ENCODE results near the gene PRR33.

Gene PRR33

DNA sequence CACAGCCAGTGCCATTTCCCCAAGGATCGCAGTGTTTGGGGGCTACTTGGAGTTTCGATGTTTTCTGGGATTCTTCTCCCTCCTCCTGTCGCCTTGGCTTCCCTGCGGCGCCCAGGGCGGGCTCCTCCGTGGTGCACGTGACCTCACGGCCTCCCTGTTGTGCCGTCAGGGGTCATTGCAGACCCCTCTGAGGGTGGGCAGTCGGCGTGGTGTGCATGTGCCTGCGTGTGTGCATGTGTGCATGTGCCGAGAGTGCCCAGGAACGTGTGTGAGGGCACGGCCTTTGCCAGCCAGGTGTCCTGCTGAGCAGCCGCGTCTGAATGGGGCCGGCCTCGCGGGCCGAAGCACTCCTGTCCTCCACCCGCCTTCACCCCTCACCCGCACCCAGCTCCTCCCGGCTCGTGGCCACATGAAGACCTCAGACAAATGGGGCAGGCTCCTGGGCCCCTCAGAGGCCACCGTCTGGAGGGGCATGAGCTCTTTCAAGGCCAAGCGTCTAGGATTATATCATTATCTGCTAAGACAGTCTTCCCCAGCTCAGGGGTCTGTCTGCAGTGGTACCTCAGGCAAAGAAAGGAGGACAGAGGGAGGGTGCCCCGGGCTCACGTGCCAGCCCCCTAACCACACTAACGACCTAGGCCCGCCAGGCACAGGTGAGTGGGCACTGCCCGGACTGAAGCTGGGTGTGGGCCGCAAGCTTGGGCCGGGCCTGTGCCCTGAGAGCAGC lies 46.1 kb upstream of the PRR33 start:
- H3K27ac ChIP-seq (ENCODE audit: low read depth, low read length): no peak overlapping the region
- no peaks in the 10 kb centered on the region for H3K9me3 ChIP-seq (ENCODE audit: control insufficient read depth, insufficient read depth, low read length)
- no peaks in the 10 kb centered on the region for H3K79me2 ChIP-seq (ENCODE audit: control insufficient read depth, low read length)
- no peaks in the 10 kb centered on the region for H3F3A ChIP-seq (ENCODE audit: control insufficient read depth, insufficient read depth)
- no peaks in the 10 kb centered on the region for H3K9me2 ChIP-seq (replicated peaks; ENCODE audit: control insufficient read depth, low read length)
- H3K27me3 ChIP-seq (ENCODE audit: control insufficient read depth, low read length): no peaks in the 10 kb centered on the region
- no peaks in the 10 kb centered on the region for H3K4me1 ChIP-seq (ENCODE audit: control insufficient read depth, low read length)
- H3K4me2 ChIP-seq (ENCODE audit: low read length): no peak overlapping the region
- TF ChIP-seq, protein P1, sequence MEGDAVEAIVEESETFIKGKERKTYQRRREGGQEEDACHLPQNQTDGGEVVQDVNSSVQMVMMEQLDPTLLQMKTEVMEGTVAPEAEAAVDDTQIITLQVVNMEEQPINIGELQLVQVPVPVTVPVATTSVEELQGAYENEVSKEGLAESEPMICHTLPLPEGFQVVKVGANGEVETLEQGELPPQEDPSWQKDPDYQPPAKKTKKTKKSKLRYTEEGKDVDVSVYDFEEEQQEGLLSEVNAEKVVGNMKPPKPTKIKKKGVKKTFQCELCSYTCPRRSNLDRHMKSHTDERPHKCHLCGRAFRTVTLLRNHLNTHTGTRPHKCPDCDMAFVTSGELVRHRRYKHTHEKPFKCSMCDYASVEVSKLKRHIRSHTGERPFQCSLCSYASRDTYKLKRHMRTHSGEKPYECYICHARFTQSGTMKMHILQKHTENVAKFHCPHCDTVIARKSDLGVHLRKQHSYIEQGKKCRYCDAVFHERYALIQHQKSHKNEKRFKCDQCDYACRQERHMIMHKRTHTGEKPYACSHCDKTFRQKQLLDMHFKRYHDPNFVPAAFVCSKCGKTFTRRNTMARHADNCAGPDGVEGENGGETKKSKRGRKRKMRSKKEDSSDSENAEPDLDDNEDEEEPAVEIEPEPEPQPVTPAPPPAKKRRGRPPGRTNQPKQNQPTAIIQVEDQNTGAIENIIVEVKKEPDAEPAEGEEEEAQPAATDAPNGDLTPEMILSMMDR (IDR thresholded peaks at IDR 0.05; ENCODE audit: low read depth, low read length, poor library complexity, severe bottlenecking): no peak
- no peak for TF ChIP-seq EZH2phosphoT487 (IDR thresholded peaks at IDR 0.05; ENCODE audit: borderline replicate concordance, low read length)
- H4K20me1 ChIP-seq (ENCODE audit: control insufficient read depth, insufficient read depth, low read depth, low read length): no peaks in the 10 kb centered on the region
- H3K4me3 ChIP-seq (ENCODE audit: low read length): no peak overlapping the region
- no peaks in the 10 kb centered on the region for H3K36me3 ChIP-seq (ENCODE audit: control insufficient read depth, low read length)

DNA sequence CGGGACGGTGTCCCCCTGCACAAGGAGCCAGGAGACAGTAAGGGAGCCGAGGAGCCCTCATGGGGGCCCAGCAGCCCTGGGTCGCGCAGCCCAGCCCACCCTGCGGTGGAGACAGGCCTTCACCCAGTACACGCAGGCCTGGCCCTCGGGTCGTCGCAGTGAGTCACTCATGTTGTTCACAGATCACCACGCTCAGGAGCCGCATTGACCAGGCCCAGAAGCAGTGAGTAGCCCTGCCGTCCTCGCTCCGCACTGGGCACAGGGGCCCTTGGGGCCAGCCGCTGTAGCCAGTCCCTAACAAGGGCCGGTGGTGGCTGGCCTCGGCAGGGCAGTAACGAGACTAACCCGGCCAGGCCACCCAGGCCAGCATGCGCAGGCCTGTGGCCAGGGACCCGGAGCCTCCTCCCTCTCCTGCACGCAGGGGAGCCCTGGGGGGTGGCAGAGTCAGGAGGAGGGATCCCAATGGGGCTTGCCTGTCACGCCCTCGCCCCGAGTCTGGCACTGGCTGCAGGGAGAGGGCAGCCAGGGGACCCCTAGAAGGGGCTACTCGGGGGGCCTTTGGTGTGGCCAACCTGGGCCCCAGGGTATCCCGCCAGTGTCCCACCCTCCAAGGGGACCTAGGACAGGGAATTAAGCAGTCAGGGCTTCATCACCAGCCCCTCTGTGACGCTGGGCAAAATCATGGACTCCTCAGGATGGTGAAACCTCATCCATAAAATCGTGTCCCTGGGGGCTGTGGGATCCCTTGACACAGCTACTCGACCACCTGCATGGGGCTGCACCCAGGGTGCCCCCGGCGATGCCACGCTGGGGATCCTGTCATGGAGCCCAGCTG lies 45.3 kb upstream of the PRR33 start:
- Histone ChIP-seq H4K20me1 (ENCODE audit: control insufficient read depth, insufficient read depth, low read depth, low read length) (no peaks in the 10 kb centered on the region), H3K36me3 (ENCODE audit: control insufficient read depth, low read length) (no peaks in the 10 kb centered on the region), H3F3A (ENCODE audit: control insufficient read depth, insufficient read depth) (no peaks in the 10 kb centered on the region), H3K79me2 (ENCODE audit: control insufficient read depth, low read length) (no peaks in the 10 kb centered on the region), H3K4me1 (ENCODE audit: control insufficient read depth, low read length) (no peaks in the 10 kb centered on the region), H3K9me3 (ENCODE audit: control insufficient read depth, insufficient read depth, low read length) (no peaks in the 10 kb centered on the region), H3K27ac (ENCODE audit: low read depth, low read length) (no peak overlapping the region), H3K4me2 (ENCODE audit: low read length) (no peak overlapping the region), H3K9me2 (replicated peaks; ENCODE audit: control insufficient read depth, low read length) (no peaks in the 10 kb centered on the region), H3K4me3 (ENCODE audit: low read length) (no peak overlapping the region), H3K27me3 (ENCODE audit: control insufficient read depth, low read length) (no peaks in the 10 kb centered on the region)
- TF ChIP-seq, protein P1 (IDR thresholded peaks at IDR 0.05; ENCODE audit: low read depth, low read length, poor library complexity, severe bottlenecking): no peak
- TF ChIP-seq EZH2phosphoT487 (IDR thresholded peaks at IDR 0.05; ENCODE audit: borderline replicate concordance, low read length): no peak

DNA sequence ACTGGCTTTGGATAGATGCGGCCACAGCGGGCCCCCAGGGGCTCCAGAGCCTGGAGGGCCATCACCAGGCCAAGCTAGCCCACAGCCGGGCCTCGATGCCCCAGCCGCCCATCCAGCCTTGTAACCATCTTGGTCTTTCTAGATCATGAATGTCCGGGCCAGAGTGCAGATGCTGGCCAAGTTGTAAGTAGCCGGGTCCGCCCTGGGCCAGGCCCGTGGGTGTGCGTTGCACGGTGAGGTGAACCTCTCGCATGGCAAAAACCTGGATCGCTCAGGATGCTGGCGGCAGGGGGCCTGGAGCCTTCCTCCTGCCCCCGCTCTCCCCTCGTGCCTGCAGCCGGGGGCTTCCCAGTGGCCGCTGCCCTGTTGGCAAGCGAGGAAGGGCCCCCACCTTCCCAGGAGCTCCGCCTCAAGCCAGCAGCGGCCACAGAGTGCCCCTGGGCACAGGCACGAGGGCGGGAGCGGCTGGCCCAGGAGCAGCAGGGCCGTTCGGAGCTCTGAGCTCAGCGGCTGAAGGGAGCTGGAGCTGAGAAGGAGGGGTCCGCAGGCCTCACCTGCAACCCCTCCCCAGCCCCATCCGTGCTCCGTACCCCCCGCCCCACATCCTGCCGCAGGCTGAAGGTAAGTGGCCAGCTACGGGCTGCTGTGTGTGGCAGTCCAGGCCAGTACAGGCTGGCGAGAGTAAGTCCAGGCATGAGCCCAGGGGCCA lies 44.5 kb upstream of the PRR33 start:
- no peaks in the 10 kb centered on the region for H3K36me3 ChIP-seq (ENCODE audit: control insufficient read depth, low read length)
- H3K4me1 ChIP-seq (ENCODE audit: control insufficient read depth, low read length): no peaks in the 10 kb centered on the region
- H3K79me2 ChIP-seq (ENCODE audit: control insufficient read depth, low read length): no peaks in the 10 kb centered on the region
- no peak overlapping the region for H3K4me2 ChIP-seq (ENCODE audit: low read length)
- no peak overlapping the region for H3K4me3 ChIP-seq (ENCODE audit: low read length)
- no peaks in the 10 kb centered on the region for H3F3A ChIP-seq (ENCODE audit: control insufficient read depth, insufficient read depth)
- H3K9me2 ChIP-seq (replicated peaks; ENCODE audit: control insufficient read depth, low read length): no peaks in the 10 kb centered on the region
- H4K20me1 ChIP-seq (ENCODE audit: control insufficient read depth, insufficient read depth, low read depth, low read length): no peaks in the 10 kb centered on the region
- TF ChIP-seq, protein P1 (IDR thresholded peaks at IDR 0.05; ENCODE audit: low read depth, low read length, poor library complexity, severe bottlenecking): no peak
- TF ChIP-seq EZH2phosphoT487 (IDR thresholded peaks at IDR 0.05; ENCODE audit: borderline replicate concordance, low read length): no peak
- H3K9me3 ChIP-seq (ENCODE audit: control insufficient read depth, insufficient read depth, low read length): no peaks in the 10 kb centered on the region
- H3K27me3 ChIP-seq (ENCODE audit: control insufficient read depth, low read length): no peaks in the 10 kb centered on the region
- no peak overlapping the region for H3K27ac ChIP-seq (ENCODE audit: low read depth, low read length)
